Activated B cell treated with CpG ODN at 0.5 μM for 24 hours (primary cell): Measurements from ENCODE around the gene MMP1. TPM values are rescaled to one million over a fixed set of nuclear protein-coding genes. Genes with fewer than 3 reads are reported as not detected.

Source experiments
- ATAC-seq: fragments of 200-7000 bp; cut with Tn5 transposase; one replicate; pipeline ENCODE4 v1.10.0; 2021; ENCODE audit warnings: low read depth, mild to moderate bottlenecking, moderate library complexity
- CTCF ChIA-PET: fragments of 350-600 bp; sonication (Branson Sonifier 250); formaldehyde crosslinking; loops from one replicate; lab custom pipeline; 2021; ENCODE audit warnings: antibody characterized with exemption; lab: Charles Lee
- POLR2A ChIA-PET: fragments of 350-600 bp; sonication (Branson Sonifier 250); formaldehyde crosslinking; loops from one replicate; lab custom pipeline; 2021; ENCODE audit warnings: antibody characterized with exemption; lab: Charles Lee
- DNase-seq: peaks from one replicate; pipeline ENCODE4 v3.0.0; 2022
- H3K27ac Mint-ChIP-seq: one replicate; pipeline ENCODE4 v1.8.0; 2020; ENCODE audit warnings: mixed read lengths
- H3K27me3 Mint-ChIP-seq: one replicate; pipeline ENCODE4 v1.8.0; 2021; ENCODE audit warnings: mixed read lengths
- H3K36me3 Mint-ChIP-seq: one replicate; pipeline ENCODE4 v1.8.0; 2021; ENCODE audit warnings: low read depth, mixed read lengths
- H3K4me1 Mint-ChIP-seq: one replicate; pipeline ENCODE4 v1.8.0; 2021; ENCODE audit warnings: mixed read lengths
- H3K4me3 Mint-ChIP-seq: one replicate; pipeline ENCODE4 v1.8.0; 2020; ENCODE audit warnings: mild to moderate bottlenecking, mixed read lengths
- H3K9me3 Mint-ChIP-seq: one replicate; pipeline ENCODE4 v1.8.0; 2020; ENCODE audit warnings: mixed read lengths
- intact Hi-C: fragments of 100-400 bp; cut with micrococcal nuclease; formaldehyde crosslinking; loops from one replicate; pipeline ENCODE4 v1.15.1; 2024
- total RNA-seq: library from RNA; stranded (reverse); gene quantifications from 2 replicates; pipeline ENCODE4 v1.2.3, GENCODE V29; 2022
- TF ChIP-seq, protein P1 (sequence below): fragments of 200-600 bp; IDR thresholded peaks from one replicate; pipeline ENCODE4 v1.8.0; 2022; ENCODE audit warnings: antibody characterized with exemption, mild to moderate bottlenecking

The MMP1 gene
- not detected in 2 replicates for total RNA-seq

GRCh38 chr11:102798012-102798746 lies at the start of gene MMP1:
Gene MMP1, minus strand, starts transcription at chr11:102798160. Its CDS starts 68 bp downstream, at chr11:102798092.
- Mint-ChIP-seq H3K9me3 (no peaks in the 10 kb centered on the region), H3K4me3 (no peak within 1 kb of the TSS), H3K27me3 (no peaks in the 10 kb centered on the region), H3K4me1 (peaks cover 6% of the 10 kb centered on the region), H3K27ac (no peak within 1 kb of the TSS), H3K36me3 (no peaks in the 10 kb centered on the region)
- intact Hi-C loops: no loop called here
- DNase-seq (no peak), ATAC-seq (no peak)
- TF ChIP-seq, protein P1, sequence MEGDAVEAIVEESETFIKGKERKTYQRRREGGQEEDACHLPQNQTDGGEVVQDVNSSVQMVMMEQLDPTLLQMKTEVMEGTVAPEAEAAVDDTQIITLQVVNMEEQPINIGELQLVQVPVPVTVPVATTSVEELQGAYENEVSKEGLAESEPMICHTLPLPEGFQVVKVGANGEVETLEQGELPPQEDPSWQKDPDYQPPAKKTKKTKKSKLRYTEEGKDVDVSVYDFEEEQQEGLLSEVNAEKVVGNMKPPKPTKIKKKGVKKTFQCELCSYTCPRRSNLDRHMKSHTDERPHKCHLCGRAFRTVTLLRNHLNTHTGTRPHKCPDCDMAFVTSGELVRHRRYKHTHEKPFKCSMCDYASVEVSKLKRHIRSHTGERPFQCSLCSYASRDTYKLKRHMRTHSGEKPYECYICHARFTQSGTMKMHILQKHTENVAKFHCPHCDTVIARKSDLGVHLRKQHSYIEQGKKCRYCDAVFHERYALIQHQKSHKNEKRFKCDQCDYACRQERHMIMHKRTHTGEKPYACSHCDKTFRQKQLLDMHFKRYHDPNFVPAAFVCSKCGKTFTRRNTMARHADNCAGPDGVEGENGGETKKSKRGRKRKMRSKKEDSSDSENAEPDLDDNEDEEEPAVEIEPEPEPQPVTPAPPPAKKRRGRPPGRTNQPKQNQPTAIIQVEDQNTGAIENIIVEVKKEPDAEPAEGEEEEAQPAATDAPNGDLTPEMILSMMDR: no peak
- POLR2A ChIA-PET: no interaction called here
- CTCF ChIA-PET: no interaction called here

DNA sequence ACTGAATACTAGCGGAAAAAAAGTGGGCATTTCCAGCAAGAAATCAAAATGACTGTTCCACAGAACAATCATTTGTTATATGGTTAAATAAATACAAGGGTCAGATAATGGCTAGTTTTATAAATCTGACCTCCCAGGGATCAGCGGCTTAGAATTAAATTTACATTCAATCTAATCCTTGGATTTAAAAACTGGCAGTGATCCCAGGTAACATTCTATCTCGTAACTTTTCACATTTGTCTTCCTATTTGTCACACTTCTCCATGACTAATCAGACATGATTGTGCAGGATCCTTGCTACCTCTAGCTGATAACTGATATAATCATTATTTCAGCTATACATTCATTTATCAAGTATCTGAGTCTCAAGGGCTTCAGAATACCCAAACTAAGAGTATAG lies 48.3 kb upstream of the MMP1 start:
- Mint-ChIP-seq H3K27me3 (peaks cover 14% of the 10 kb centered on the region), H3K36me3 (no peaks in the 10 kb centered on the region), H3K9me3 (no peaks in the 10 kb centered on the region), H3K27ac (no peak overlapping the region), H3K4me1 (no peaks in the 10 kb centered on the region), H3K4me3 (no peak overlapping the region)
- intact Hi-C loops: no loop called here
- ChIA-PET POLR2A (no interaction called here), CTCF (no interaction called here)
- DNase-seq (no peak), ATAC-seq (no peak)
- TF ChIP-seq, protein P1: no peak

DNA sequence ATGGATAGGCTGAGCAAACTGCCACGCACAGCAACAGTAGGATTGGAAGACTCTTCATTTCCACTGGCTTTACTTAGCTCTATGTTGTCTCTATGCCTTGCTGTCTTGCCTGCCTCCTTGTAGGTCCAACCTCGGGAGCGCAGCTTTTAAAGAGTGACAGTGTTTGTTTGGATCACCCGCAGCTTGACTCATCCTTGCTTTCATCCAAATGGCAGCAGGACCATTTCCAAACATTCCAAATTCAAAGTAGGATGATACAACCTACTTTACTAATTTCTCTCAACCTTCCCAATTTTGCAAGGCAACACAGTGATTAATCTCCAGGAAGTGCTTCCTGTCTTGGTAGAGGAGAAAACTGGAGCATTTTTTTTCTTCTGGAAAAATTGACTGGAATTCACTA lies 45.5 kb upstream of the MMP1 start, which contains the start of gene MMP3:
MMP3 (minus strand) TSS at position 121 of the 400 bp plus-strand sequence; CDS start at position 58, 63 bp downstream.
- ATAC-seq: no peak
- DNase-seq: no peak
- CTCF ChIA-PET: no interaction called here
- peaks cover 9% of the 10 kb centered on the region for H3K27me3 Mint-ChIP-seq
- no peak within 1 kb of the TSS for H3K4me3 Mint-ChIP-seq
- H3K9me3 Mint-ChIP-seq: no peaks in the 10 kb centered on the region
- no peaks in the 10 kb centered on the region for H3K4me1 Mint-ChIP-seq
- TF ChIP-seq, protein P1: no peak
- POLR2A ChIA-PET: no interaction called here
- intact Hi-C loops: no loop called here
- H3K27ac Mint-ChIP-seq: no peak within 1 kb of the TSS
- no peaks in the 10 kb centered on the region for H3K36me3 Mint-ChIP-seq

GRCh38 chr11:102842930-102843329 lies 45.0 kb upstream of the MMP1 start:
- intact Hi-C loops: no loop called here
- DNase-seq: no peak
- ChIA-PET CTCF (no interaction called here), POLR2A (no interaction called here)
- ATAC-seq: no peak
- Mint-ChIP-seq H3K27me3 (peaks cover 9% of the 10 kb centered on the region), H3K9me3 (no peaks in the 10 kb centered on the region), H3K27ac (no peak overlapping the region), H3K36me3 (no peaks in the 10 kb centered on the region), H3K4me1 (no peaks in the 10 kb centered on the region), H3K4me3 (no peak overlapping the region)
- TF ChIP-seq, protein P1: no peak

DNA sequence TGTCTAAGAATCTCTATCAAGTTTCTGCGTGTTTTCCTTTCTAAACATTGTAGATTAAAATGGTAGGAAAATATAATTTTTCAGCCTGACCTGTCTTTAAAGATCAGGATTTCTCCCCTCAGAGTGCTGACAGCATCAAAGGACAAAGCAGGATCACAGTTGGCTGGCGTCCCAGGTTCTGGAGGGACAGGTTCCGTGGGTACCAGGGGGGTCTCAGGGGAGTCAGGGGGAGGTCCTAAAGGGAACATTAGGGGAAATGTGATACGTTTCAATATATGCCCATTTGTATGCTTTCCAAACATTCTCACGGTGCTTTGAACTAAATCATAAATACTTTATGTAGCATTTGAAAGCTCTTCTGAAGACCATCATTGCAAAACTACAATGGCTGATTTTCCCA lies 42.1 kb upstream of the MMP1 start:
- no peak overlapping the region for H3K27ac Mint-ChIP-seq
- intact Hi-C loops: no loop called here
- TF ChIP-seq, protein P1: no peak
- no peaks in the 10 kb centered on the region for H3K36me3 Mint-ChIP-seq
- ChIA-PET CTCF (no interaction called here), POLR2A (no interaction called here)
- no peak overlapping the region for H3K4me3 Mint-ChIP-seq
- no peaks in the 10 kb centered on the region for H3K9me3 Mint-ChIP-seq
- peaks cover 9% of the 10 kb centered on the region for H3K27me3 Mint-ChIP-seq
- H3K4me1 Mint-ChIP-seq: no peaks in the 10 kb centered on the region
- DNase-seq (no peak), ATAC-seq (no peak)
